GM18502 (cell line): ENCODE measurements around the gene SHC1.

Experiments used
- ATAC-seq: cut with Tn5 transposase; IDR thresholded peaks from one replicate; pipeline ENCODE4 v1.9.1; 2021; ENCODE audit warnings: mild to moderate bottlenecking; ENCODE audit not compliant: unreplicated experiment, poor library complexity

The SHC1 gene

DNA sequence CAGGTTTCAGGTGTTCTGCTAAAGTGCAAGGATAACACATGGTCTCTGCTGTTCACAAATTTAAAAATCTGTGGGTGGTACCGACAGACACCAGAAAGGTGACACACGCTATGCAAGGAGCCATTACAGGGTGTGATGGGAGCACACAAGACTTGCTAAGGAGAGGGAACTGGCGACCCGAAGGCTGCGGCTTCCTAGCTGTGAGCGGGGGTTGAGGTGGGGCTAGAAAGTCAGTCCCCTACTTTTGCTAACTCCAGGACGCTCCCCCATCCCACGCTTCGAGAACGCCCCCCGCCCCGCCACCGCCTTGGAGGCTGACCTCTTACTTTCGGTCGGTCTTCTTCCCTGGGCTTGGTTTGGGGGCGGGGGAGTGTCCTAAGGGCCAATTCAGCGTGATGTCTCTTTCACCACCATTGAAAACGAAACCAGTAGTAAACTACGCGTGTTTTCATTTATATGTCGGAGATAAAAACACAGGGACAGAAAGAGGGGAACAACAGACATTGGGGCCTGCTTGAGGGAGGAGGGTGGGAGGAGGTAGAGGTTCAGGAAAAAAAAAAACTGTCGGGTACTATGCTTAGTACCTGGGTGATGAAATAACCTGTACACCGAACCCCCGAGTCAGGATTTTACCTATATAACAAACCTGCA is 5.0 kb upstream of the SHC1 start:
- ATAC-seq = no peak

- ATAC-seq = peak; percentile 37
Measured at GRCh38 chr1:154974808-154975408, 4.4 kb upstream of the SHC1 start.

GRCh38 chr1:154974102-154974807 is 3.7 kb upstream of the SHC1 start, which contains the start of gene CKS1B:
Gene CKS1B, plus strand, starts transcription at chr1:154974681. Its CDS starts 65 bp downstream, at chr1:154974746.
- peak; percentile 72 for ATAC-seq

DNA sequence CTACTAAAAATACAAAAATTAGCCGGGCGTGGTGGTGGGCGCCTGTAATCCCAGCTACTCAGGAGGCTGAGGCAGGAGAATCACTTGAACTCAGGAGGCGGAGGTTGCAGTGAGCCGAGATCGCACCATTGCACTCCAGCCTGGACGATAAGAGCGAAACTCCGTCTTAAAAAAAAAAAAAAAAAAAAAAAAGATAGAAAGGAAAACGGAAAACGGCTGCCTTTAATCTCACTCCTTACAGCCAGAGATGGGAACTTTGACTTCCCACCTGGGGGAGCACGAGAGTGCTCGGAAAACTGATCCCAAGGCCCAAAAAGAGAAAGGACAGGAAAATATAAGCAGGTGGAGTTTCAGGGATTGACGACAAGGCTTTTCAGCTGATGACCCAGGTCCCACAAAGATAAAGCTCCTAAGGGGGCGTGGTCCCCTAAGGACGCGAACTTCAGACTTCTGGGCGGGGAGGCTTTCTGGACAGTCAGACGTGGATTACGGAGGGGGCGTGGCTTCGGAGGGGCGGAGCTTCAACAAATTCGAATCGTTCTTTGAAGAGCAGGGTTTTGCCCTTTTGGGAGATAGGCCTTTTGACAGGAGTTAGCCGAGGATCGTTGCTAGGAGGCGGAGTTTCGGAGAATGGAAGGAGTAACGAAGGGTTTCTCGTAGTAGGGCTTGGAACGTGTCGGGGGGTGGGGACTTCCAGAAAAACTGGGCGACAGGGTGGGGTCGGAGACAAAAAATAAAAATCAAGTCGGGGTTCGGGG is 3.0 kb upstream of the SHC1 start:
- ATAC-seq = peak; percentile 24

- ATAC-seq = no peak
Measured at GRCh38 chr1:154972517-154973343, 2.2 kb upstream of the SHC1 start.

DNA sequence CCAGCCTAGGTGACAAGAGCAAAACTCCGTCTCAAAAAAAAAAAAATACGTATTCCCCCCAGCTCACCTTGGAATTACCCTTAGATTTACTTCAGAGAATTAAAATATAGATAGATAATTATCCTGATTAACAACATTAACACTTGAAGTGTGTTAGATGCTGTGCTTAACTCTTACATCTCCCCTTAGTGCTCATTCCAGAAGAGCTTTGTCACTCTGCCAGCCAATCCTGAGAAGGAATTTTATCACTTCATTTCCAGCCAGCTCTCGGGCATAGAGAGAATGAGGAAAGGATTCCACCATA is 1.6 kb upstream of the SHC1 start:
- no peak for ATAC-seq

GRCh38 chr1:154971341-154971998 is 923 bp upstream of the SHC1 start:
- ATAC-seq = no peak

DNA sequence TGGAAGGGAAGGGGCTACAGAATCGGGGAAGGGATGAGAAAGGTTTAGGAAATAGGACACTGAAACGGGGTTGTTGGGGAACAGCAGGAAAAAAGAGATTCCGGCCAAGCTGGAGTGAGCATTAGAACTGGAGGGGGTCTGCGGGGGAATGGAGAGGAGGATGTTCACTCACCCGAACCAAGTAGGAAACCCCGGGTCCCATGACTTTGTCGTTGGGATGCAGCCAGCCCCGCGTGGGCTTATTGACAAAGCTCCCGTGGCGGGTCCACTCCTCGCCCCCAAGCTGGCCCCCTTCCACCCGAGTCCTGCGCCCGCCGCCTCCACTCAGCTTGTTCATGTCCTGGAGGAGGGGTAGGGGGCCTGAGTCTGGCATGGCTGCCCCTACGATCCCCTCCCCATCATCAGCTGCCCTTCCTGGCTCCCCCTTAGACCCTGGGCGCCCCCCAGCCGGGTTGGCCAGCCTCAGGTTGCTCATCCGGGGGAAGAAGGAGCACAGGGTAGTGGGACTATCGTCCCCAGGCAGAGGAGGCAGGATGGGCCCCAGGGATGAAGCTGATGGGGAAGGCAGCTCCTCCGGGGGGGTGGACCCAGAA is 591 bp downstream of the SHC1 start:
- no peak for ATAC-seq

- ATAC-seq = no peak
Measured at GRCh38 chr1:154969246-154969645, 1.3 kb downstream of the SHC1 start.

GRCh38 chr1:154968731-154969130 is 1.8 kb downstream of the SHC1 start:
- ATAC-seq = no peak

GRCh38 chr1:154967331-154967950 is 3.1 kb downstream of the SHC1 start:
- no peak for ATAC-seq

DNA sequence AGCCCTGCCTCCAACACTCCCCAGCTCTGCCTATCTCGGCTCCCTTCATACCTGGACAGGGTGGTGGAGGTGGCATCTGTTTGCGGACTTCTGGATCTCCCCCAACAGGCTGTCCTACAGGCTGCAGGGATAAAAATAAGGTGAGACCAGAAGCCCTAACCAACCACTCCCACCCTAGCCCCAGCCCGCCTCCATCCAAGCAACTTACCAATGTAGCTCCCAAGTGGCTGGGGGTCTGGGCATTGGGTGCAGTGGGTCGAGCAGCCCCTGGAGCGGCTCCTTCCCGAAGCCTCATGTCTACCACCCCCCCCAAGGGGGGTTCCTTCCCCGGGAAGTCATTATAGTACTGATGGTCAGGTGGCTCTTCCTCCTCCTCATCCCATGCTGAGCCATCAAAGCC is 4.4 kb downstream of the SHC1 start:
- no peak for ATAC-seq

GRCh38 chr1:154964359-154964758 is 6.2 kb downstream of the SHC1 start:
- ATAC-seq = no peak

DNA sequence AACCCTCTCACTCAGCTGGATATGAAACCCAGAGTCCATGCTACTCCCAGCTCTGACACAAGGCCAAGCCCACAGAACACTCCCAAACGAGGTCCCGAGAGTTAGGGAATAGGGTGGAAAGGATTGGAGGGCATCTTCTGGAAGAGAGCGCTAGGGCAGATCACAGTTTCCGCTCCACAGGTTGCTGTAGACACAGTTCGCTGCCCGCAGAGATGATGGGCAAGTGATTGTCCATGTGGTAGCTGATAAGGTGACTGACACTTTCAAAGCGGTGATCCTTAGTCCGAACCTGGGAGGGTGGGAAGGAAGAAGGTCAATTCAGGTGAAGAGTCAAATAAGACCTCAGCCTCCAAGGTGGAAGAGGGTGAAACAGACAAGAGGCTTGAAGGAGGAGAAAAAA is 6.9 kb downstream of the SHC1 start:
- ATAC-seq = no peak

DNA sequence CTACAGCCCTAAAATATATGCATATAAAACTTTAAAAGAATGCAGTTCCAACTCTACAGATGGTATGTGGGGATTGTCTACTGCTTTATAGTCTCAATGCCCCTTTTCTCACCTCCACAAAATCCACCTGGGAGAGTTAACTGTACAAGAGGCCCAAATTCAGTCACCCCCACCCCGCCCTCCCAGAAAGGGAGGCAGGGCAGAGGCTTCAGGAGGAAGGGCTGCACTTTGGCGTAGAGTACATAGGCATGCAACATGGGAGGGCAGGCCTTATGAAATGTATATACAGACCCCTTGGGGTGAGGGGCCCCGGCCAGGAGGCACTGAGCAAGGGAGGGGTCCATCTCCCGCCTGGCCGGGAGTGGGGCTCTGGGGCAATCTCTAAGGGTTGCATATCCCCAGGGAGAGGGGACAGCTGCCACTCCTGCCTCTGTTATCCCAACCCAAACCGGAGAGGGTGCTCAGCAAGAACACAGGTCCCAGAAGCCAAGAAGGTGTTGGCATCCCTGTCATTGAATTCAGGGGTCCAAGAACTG is 7.7 kb downstream of the SHC1 start:
- no peak for ATAC-seq

DNA sequence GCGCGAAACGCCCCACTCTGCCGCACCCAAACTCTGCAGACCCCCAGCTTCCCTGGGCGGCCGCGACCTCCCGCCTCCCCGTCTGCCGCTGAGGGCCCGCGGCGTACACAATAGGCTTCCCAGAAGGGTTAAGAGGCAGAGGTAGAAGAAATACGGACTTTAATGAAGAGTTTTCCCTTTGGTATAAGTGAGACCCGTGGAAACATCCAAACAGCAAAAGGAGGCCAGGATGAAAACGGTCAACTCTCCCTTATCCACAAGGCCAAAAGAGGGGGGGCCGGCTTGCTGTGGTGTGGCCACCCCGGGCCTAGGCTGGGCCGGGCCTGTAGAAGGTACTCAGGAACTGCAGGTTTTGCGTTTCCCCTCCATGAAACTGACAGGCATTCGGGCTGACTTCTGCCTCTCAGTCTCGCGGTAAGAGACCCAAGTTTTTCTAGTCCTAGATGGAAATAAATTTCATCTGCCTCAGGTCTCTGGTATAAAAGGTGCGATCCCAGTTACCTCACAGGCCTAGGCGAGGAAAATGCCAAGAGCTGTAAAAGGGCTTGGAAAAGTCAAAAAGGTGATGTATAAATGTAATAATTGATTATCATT is 8.3 kb downstream of the SHC1 start:
- ATAC-seq = peak; percentile 15

GRCh38 chr1:154961207-154962155 is 9.1 kb downstream of the SHC1 start, which contains the start of gene PYGO2:
Gene PYGO2, minus strand, starts transcription at chr1:154961782. Its CDS starts 206 bp downstream, at chr1:154961576.
- ATAC-seq = peak; percentile 69
